ENCODE measurements around the gene CTNND2.

CTNND2 gene

DNA sequence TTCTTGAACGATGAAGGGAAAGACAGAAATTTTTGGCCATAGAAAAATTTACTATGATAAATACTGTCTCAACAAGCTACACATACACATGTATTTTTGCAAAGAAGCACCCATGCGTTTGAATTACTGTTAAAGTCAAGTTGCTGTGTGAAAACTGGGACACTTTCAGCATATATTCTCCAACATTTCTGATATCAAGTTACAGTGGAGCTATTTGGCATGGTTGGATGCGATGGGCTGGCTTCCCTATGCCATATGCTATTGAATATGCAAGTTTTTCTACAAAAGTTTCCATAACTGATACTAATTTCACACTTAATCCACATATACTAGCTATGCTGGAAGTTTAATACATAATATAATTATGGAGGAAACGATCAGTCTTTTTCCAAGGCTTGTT is 381.4 kb downstream of the CTNND2 start:
- Histone ChIP-seq H2BK15ac (ENCODE audit: low read depth, poor library complexity, severe bottlenecking) (no peak overlapping the region), H4K8ac (ENCODE audit: low read length) (no peak overlapping the region), H3K4me1 (ENCODE audit: control insufficient read depth, insufficient read depth, low read depth, low read length) (no peaks in the 10 kb centered on the region), H3K27me3 (ENCODE audit: control insufficient read depth in 1 of 2, insufficient read depth in 1 of 2, low read length in 2 of 2) (no peaks in the 10 kb centered on the region), H3K27ac (ENCODE audit: low read length, poor library complexity, severe bottlenecking) (no peak overlapping the region), H3K23ac (ENCODE audit: low read length in 2 of 2) (no peak overlapping the region), H3K36me3 (ENCODE audit: control insufficient read depth in 1 of 2, insufficient read depth in 2 of 2, low read depth in 1 of 2, low read length in 2 of 2) (no peaks in the 10 kb centered on the region), H3K9ac (ENCODE audit: low read length) (no peak overlapping the region), H3K4me3 (ENCODE audit: insufficient read depth in 1 of 2, low read depth in 1 of 2, low read length in 2 of 2) (no peak overlapping the region), H3K14ac (ENCODE audit: low read length in 2 of 2) (no peak overlapping the region), H2BK5ac (ENCODE audit: low read depth, low read length, poor library complexity, severe bottlenecking) (no peak overlapping the region), H3K79me1 (replicated peaks; ENCODE audit: low read length, poor library complexity, severe bottlenecking) (no peaks in the 10 kb centered on the region), H2AFZ (ENCODE audit: low read depth, low read length) (no peak overlapping the region), H3K9me3 (ENCODE audit: control insufficient read depth, low read length) (no peaks in the 10 kb centered on the region), H3K4ac (ENCODE audit: low read depth in 1 of 2, low read length in 2 of 2) (no peak overlapping the region), H3K4me2 (ENCODE audit: low read length, poor library complexity, severe bottlenecking) (no peak overlapping the region), H3K18ac (ENCODE audit: low read depth in 1 of 2, low read length in 2 of 2) (no peak overlapping the region), H2AK5ac (ENCODE audit: low read length, severe bottlenecking) (no peak overlapping the region), H2BK120ac (ENCODE audit: low read depth, low read length) (no peak overlapping the region), H2BK12ac (ENCODE audit: low read length in 2 of 2) (no peak overlapping the region), H4K91ac (ENCODE audit: low read length) (no peak overlapping the region)
- DNase-seq, result no peak
- 70% methylated on average over 1 of the region's 4 CpGs for WGBS

- H3K4ac ChIP-seq (ENCODE audit: low read depth in 1 of 2, low read length in 2 of 2), result no peak overlapping the region
- no peak overlapping the region for H2BK12ac ChIP-seq (ENCODE audit: low read length in 2 of 2)
- H3K14ac ChIP-seq (ENCODE audit: low read length in 2 of 2), result no peak overlapping the region
- H3K4me1 ChIP-seq (ENCODE audit: control insufficient read depth, insufficient read depth, low read depth, low read length), result no peaks in the 10 kb centered on the region
- H3K18ac ChIP-seq (ENCODE audit: low read depth in 1 of 2, low read length in 2 of 2), result no peak overlapping the region
- H2BK15ac ChIP-seq (ENCODE audit: low read depth, poor library complexity, severe bottlenecking), result no peak overlapping the region
- H3K27me3 ChIP-seq (ENCODE audit: control insufficient read depth in 1 of 2, insufficient read depth in 1 of 2, low read length in 2 of 2), result no peaks in the 10 kb centered on the region
- 80% methylated on average over 3 of the region's 3 CpGs for WGBS
- no peak overlapping the region for H3K27ac ChIP-seq (ENCODE audit: low read length, poor library complexity, severe bottlenecking)
- H4K8ac ChIP-seq (ENCODE audit: low read length), result no peak overlapping the region
- H2BK120ac ChIP-seq (ENCODE audit: low read depth, low read length), result no peak overlapping the region
- H3K79me1 ChIP-seq (replicated peaks; ENCODE audit: low read length, poor library complexity, severe bottlenecking), result no peaks in the 10 kb centered on the region
- H2BK5ac ChIP-seq (ENCODE audit: low read depth, low read length, poor library complexity, severe bottlenecking), result no peak overlapping the region
- H3K9me3 ChIP-seq (ENCODE audit: control insufficient read depth, low read length), result no peaks in the 10 kb centered on the region
- no peak overlapping the region for H3K4me2 ChIP-seq (ENCODE audit: low read length, poor library complexity, severe bottlenecking)
- no peaks in the 10 kb centered on the region for H3K36me3 ChIP-seq (ENCODE audit: control insufficient read depth in 1 of 2, insufficient read depth in 2 of 2, low read depth in 1 of 2, low read length in 2 of 2)
- no peak overlapping the region for H3K4me3 ChIP-seq (ENCODE audit: insufficient read depth in 1 of 2, low read depth in 1 of 2, low read length in 2 of 2)
- H3K9ac ChIP-seq (ENCODE audit: low read length), result no peak overlapping the region
- no peak for DNase-seq
- H4K91ac ChIP-seq (ENCODE audit: low read length), result no peak overlapping the region
- no peak overlapping the region for H2AFZ ChIP-seq (ENCODE audit: low read depth, low read length)
- no peak overlapping the region for H3K23ac ChIP-seq (ENCODE audit: low read length in 2 of 2)
- H2AK5ac ChIP-seq (ENCODE audit: low read length, severe bottlenecking), result no peak overlapping the region
Measured at GRCh38 chr5:11520241-11520930, 383.9 kb downstream of the CTNND2 start.

- Histone ChIP-seq H3K23ac (ENCODE audit: low read length in 2 of 2) (no peak overlapping the region), H3K9ac (ENCODE audit: low read length) (no peak overlapping the region), H3K14ac (ENCODE audit: low read length in 2 of 2) (no peak overlapping the region), H2BK5ac (ENCODE audit: low read depth, low read length, poor library complexity, severe bottlenecking) (no peak overlapping the region), H3K9me3 (ENCODE audit: control insufficient read depth, low read length) (no peaks in the 10 kb centered on the region), H3K36me3 (ENCODE audit: control insufficient read depth in 1 of 2, insufficient read depth in 2 of 2, low read depth in 1 of 2, low read length in 2 of 2) (no peaks in the 10 kb centered on the region), H4K91ac (ENCODE audit: low read length) (no peak overlapping the region), H3K4me1 (ENCODE audit: control insufficient read depth, insufficient read depth, low read depth, low read length) (no peaks in the 10 kb centered on the region), H3K79me1 (replicated peaks; ENCODE audit: low read length, poor library complexity, severe bottlenecking) (no peaks in the 10 kb centered on the region), H2BK120ac (ENCODE audit: low read depth, low read length) (no peak overlapping the region), H3K27ac (ENCODE audit: low read length, poor library complexity, severe bottlenecking) (no peak overlapping the region), H2BK12ac (ENCODE audit: low read length in 2 of 2) (no peak overlapping the region), H2AFZ (ENCODE audit: low read depth, low read length) (no peak overlapping the region), H3K4me2 (ENCODE audit: low read length, poor library complexity, severe bottlenecking) (no peak overlapping the region), H3K27me3 (ENCODE audit: control insufficient read depth in 1 of 2, insufficient read depth in 1 of 2, low read length in 2 of 2) (no peaks in the 10 kb centered on the region), H2BK15ac (ENCODE audit: low read depth, poor library complexity, severe bottlenecking) (no peak overlapping the region), H3K4ac (ENCODE audit: low read depth in 1 of 2, low read length in 2 of 2) (no peak overlapping the region), H4K8ac (ENCODE audit: low read length) (no peak overlapping the region), H2AK5ac (ENCODE audit: low read length, severe bottlenecking) (no peak overlapping the region), H3K4me3 (ENCODE audit: insufficient read depth in 1 of 2, low read depth in 1 of 2, low read length in 2 of 2) (no peak overlapping the region), H3K18ac (ENCODE audit: low read depth in 1 of 2, low read length in 2 of 2) (no peak overlapping the region)
- DNase-seq, result no peak
- whole genome bisulfite sequencing, result no CpG with 5 or more reads among the region's 2 CpGs
Measured at GRCh38 chr5:11519236-11519635, 385.0 kb downstream of the CTNND2 start.

DNA sequence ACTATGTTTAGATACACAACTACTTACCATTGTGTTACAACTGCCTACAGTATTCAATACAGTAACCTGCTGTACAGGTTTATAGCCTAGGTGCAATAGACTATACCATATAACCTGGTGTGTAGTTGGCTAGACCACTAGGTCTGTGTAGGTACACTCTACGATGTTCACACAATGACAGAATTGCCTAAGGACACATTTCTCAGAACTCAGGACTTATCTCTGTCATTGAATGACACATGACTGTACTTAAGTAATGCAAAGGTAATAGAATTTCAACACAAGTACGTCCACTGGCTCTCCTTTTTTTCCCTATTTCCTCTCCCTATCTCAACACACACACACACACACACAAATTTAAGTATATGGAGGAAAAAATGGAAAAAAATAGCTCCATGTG is 385.6 kb downstream of the CTNND2 start:
- DNase-seq, result no peak
- H3K27ac ChIP-seq (ENCODE audit: low read length, poor library complexity, severe bottlenecking), result no peak overlapping the region
- H3K4ac ChIP-seq (ENCODE audit: low read depth in 1 of 2, low read length in 2 of 2), result no peak overlapping the region
- H4K91ac ChIP-seq (ENCODE audit: low read length), result no peak overlapping the region
- no peaks in the 10 kb centered on the region for H3K36me3 ChIP-seq (ENCODE audit: control insufficient read depth in 1 of 2, insufficient read depth in 2 of 2, low read depth in 1 of 2, low read length in 2 of 2)
- no CpG with 5 or more reads among the region's 2 CpGs for whole genome bisulfite sequencing
- no peak overlapping the region for H3K23ac ChIP-seq (ENCODE audit: low read length in 2 of 2)
- no peak overlapping the region for H2AFZ ChIP-seq (ENCODE audit: low read depth, low read length)
- H2BK15ac ChIP-seq (ENCODE audit: low read depth, poor library complexity, severe bottlenecking), result no peak overlapping the region
- H3K4me3 ChIP-seq (ENCODE audit: insufficient read depth in 1 of 2, low read depth in 1 of 2, low read length in 2 of 2), result no peak overlapping the region
- no peak overlapping the region for H2AK5ac ChIP-seq (ENCODE audit: low read length, severe bottlenecking)
- H3K14ac ChIP-seq (ENCODE audit: low read length in 2 of 2), result no peak overlapping the region
- no peak overlapping the region for H3K18ac ChIP-seq (ENCODE audit: low read depth in 1 of 2, low read length in 2 of 2)
- H2BK12ac ChIP-seq (ENCODE audit: low read length in 2 of 2), result no peak overlapping the region
- no peak overlapping the region for H3K4me2 ChIP-seq (ENCODE audit: low read length, poor library complexity, severe bottlenecking)
- H3K27me3 ChIP-seq (ENCODE audit: control insufficient read depth in 1 of 2, insufficient read depth in 1 of 2, low read length in 2 of 2), result no peaks in the 10 kb centered on the region
- no peaks in the 10 kb centered on the region for H3K79me1 ChIP-seq (replicated peaks; ENCODE audit: low read length, poor library complexity, severe bottlenecking)
- no peaks in the 10 kb centered on the region for H3K4me1 ChIP-seq (ENCODE audit: control insufficient read depth, insufficient read depth, low read depth, low read length)
- H4K8ac ChIP-seq (ENCODE audit: low read length), result no peak overlapping the region
- H3K9me3 ChIP-seq (ENCODE audit: control insufficient read depth, low read length), result no peaks in the 10 kb centered on the region
- H2BK120ac ChIP-seq (ENCODE audit: low read depth, low read length), result no peak overlapping the region
- H3K9ac ChIP-seq (ENCODE audit: low read length), result no peak overlapping the region
- no peak overlapping the region for H2BK5ac ChIP-seq (ENCODE audit: low read depth, low read length, poor library complexity, severe bottlenecking)
